ENCODE results near the gene ACACB.

- TF ChIP-seq, protein P1, sequence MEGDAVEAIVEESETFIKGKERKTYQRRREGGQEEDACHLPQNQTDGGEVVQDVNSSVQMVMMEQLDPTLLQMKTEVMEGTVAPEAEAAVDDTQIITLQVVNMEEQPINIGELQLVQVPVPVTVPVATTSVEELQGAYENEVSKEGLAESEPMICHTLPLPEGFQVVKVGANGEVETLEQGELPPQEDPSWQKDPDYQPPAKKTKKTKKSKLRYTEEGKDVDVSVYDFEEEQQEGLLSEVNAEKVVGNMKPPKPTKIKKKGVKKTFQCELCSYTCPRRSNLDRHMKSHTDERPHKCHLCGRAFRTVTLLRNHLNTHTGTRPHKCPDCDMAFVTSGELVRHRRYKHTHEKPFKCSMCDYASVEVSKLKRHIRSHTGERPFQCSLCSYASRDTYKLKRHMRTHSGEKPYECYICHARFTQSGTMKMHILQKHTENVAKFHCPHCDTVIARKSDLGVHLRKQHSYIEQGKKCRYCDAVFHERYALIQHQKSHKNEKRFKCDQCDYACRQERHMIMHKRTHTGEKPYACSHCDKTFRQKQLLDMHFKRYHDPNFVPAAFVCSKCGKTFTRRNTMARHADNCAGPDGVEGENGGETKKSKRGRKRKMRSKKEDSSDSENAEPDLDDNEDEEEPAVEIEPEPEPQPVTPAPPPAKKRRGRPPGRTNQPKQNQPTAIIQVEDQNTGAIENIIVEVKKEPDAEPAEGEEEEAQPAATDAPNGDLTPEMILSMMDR (conservative IDR thresholded peaks at IDR 0.05; ENCODE audit: low read depth in 2 of 2): no peak
- TF ChIP-seq POLR2AphosphoS5 (IDR thresholded peaks at IDR 0.05; ENCODE audit: low read depth): no peak
- no peak for TF ChIP-seq EZH2phosphoT487 (IDR thresholded peaks at IDR 0.05; ENCODE audit: unreplicated experiment)
- TF ChIP-seq EZH2 (IDR thresholded peaks at IDR 0.05; ENCODE audit: low read depth, unreplicated experiment): no peak
- TF ChIP-seq CREB1 (CRISPR knock-in tag; IDR thresholded peaks at IDR 0.05; ENCODE audit: low read depth): no peak
- TF ChIP-seq JUNB (IDR thresholded peaks at IDR 0.05; ENCODE audit: unreplicated experiment): no peak
These were observed 180.0 kb downstream of the ACACB start for GRCh38 chr12:109296431-109296830.

Data from GM23338 (cell line).